Medulla oblongata (tissue), 1 donor: ENCODE data around the gene RPS6KC1.
"Not testable (repeated sequence)": the region's sequence is repeated elsewhere in the genome, so short reads cannot be mapped to it uniquely, and the experiment has no call there.

Experiments
- DNase-seq: peaks from one replicate; pipeline ENCODE4 v3.0.0-alpha.2; 2015; ENCODE audit errors: extremely low spot score

RPS6KC1 gene

DNA sequence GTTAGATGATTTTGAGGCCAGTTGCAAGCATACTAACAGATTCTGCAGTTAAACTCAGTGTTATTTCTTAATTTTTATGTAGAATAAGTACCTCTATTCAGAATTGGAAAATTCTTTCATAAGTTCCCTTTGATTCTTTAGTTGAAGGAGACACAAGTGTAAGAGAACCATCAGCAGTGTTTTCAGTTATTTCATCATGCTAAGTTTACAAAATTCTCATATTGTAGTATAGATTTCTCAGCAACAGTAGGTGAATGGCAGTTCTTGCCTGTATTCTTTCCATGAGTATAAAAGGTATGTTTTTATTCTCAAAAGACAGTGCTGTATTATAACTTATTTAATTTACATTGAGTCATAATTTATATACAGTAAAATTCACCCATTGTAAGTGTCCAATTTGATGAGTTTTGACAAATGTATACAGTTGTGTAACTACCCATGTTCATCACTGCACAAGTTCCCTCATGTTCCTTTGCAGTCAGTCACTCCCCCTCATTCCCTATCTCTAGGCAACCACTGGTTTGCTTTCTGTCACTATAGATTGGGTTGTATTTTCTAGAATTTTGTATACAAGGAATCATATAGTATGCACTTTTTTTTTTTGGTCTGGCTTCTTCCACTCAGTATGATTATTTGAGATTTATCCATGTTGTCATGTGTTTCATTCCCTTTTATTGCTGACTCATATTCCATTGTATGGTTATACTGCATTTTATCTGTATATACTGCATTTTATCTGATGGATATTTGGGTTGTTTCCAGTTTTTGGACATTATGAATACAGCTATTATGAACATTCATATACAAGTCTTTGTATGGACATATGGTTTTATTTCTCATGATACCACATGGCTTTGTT, 3.9 kb downstream of the RPS6KC1 start:
- no peak for DNase-seq

- DNase-seq: no peak
Observed at GRCh38 chr1:213055767-213056166, 4.7 kb downstream of the RPS6KC1 start.

- DNase-seq: no peak
Observed at GRCh38 chr1:213057264-213058059, 6.4 kb downstream of the RPS6KC1 start.

DNA sequence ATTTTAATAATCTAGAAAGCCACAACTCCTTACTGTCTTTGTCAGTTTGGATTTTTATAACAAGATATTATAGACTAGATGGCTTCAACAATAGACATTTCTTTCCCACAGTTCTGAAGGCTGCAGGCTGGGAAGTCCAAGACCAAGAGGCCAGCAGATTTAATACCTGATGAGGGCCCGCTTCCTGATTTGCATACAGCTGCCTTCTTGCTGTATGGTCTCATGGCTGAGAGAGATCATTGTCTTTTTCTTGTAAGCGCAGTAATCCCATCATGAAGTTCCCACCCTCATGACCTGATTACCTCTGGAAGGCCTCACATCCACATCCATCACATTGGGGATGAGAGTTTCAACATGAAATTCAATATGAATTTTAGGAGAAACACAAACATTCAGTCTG, 9.8 kb downstream of the RPS6KC1 start:
- no peak for DNase-seq

DNA sequence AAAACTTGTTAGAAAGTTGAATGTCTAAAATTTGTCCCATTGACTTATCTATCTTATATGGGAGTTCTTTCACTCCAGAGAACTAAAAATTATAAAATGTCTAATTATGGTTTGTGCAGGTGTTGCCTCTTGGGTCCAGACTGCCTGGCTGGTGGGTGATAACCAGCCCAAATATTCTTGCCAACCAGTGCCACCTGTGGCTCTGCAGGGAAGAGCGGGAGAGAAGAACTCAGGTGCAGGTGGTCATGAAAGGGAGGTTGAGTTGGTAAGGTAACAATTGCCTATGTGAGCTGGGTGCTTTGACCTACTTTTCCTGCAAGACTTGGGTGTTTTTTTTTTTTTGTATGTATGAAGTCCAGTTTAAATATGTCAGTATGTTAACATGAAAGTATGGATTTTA, 10.2 kb downstream of the RPS6KC1 start:
- no peak for DNase-seq

DNA sequence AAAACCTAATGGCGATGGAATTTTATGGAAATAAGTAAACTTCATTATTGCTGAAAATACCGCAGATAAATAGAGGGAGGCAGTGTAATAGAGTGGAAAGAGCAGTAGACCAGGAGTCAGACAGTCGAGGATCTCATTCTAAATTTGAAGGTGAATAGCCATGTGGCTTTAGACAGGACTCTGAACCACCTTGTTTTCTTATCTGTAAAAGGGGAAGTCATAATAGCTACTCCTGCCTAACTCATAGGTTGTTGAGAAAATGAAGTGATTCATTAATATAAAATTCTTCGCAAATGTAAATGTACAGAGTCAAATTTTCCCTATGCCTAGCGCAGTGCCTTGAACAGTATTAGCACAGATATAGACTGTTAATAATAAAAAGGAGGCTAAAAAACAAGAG, 14.8 kb downstream of the RPS6KC1 start:
- DNase-seq: no peak

GRCh38 chr1:213066363-213066762, 15.3 kb downstream of the RPS6KC1 start:
- no peak for DNase-seq

- DNase-seq: no peak
Observed at GRCh38 chr1:213067352-213067751, 16.3 kb downstream of the RPS6KC1 start.

DNA sequence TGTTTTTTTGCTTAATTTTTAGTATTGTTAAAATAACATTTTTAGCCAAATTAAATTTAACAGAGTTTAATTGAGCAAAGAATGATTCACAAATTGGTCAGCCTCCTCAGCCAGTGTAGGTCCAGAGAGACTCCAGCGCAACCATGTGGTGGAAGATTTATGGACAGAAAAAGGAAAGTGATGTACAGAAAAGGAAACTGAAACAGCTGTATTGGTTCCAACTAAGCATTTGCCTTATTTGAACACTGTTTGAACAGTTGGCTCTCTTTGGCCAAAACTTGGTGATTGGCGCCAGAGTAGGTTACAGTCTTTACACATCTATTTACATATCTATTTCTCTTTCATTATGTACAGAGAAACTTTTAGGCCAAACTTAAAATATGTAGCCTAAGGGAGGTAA, 19.4 kb downstream of the RPS6KC1 start:
- DNase-seq: peak; percentile 55

DNA sequence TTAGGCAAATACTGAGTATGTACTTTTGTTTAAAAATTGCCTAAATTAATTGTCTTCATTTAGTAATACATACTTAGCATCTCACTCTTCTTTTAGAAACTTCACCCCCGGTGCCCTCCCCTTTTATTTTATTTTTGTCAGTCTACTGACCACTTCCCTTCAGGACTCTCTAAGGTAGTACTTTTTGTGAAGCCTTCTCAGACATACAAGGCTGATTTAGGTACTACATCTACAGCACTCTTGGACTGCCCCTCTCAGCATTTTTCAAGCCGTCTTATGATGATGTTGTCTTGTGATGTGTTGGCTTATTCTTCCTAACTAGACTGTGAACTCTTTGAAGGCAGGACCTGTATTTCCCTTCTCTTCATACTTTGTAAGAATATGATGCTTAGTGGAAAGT, 24.7 kb downstream of the RPS6KC1 start:
- no peak for DNase-seq

GRCh38 chr1:213082420-213083111, 31.5 kb downstream of the RPS6KC1 start:
- no peak for DNase-seq

- no peak for DNase-seq
Observed at GRCh38 chr1:213083112-213083445, 32.0 kb downstream of the RPS6KC1 start.

- no peak for DNase-seq
Observed at GRCh38 chr1:213087911-213088310, 36.9 kb downstream of the RPS6KC1 start.

DNA sequence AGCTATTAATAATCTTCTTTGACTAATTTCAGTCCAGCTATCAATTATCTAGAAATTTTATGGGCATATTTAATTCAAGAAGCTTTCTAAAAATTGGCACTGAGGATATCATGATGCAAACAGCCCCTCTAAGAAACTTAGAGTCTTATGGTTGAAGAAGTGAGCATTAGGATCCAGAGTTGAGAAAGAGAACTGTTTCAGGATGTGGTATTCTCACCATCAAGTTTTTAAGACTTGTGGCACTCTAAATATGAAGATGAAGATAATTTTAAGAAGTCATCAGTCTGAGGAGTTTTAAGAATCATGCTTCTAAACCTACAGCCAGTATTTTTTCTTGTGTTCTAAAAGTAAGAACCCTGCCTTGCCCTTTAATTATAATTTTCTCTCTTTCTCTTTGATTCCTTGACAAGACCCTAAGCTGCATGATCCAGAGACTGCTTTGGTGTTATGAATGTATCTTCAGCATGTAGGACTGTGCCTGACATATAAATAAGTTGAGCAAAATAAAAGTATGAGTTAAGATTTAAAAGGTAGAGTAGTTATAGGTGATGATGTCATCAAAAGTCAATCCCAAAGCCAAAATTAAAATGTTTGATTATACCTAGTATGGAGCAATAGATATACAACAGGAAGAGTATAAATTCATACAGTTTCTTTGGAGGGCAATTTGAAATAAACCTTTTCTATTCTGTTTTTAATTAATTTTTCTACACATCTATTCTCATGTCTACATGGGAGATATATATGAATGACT, 39.1 kb downstream of the RPS6KC1 start:
- no peak for DNase-seq

DNA sequence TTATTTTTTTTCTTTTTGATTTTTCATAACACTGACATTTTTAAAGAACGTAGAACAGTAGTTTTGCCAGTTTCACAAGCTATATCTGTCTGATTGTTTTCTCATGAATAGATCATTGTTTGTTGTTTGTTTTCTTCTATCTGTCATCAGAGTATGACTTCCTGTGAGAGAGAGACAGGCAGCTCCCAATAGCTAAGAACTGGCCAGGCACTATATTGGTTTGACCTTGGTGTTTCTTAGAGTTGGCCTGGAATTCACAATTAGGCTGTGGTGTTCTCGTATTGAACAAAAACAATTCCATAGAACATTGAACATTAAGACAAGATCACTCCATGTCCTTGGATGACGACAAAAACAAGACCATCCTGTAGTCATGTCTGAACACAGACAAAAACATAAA, 43.4 kb downstream of the RPS6KC1 start:
- DNase-seq: peak; percentile 42

DNA sequence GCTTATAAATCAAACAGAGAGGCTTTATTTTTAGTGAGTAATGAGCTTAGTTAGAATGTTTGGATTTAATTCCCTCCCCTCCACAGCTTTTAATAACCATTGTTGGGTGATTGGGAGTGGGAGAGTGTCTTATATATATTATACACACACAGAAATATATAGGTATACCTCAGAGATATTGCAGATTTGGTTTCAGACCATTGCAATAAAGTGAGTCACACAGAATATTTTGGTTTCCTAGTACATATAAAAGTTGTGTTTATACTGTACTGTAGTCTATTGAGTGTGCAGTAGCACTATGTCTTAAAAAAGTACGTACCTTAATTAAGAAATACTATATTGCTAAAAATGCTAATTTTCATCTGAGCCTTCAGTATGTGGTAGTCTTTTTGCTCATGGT, 44.4 kb downstream of the RPS6KC1 start:
- no peak for DNase-seq

GRCh38 chr1:213099682-213100399, 48.8 kb downstream of the RPS6KC1 start:
- DNase-seq: no peak

DNA sequence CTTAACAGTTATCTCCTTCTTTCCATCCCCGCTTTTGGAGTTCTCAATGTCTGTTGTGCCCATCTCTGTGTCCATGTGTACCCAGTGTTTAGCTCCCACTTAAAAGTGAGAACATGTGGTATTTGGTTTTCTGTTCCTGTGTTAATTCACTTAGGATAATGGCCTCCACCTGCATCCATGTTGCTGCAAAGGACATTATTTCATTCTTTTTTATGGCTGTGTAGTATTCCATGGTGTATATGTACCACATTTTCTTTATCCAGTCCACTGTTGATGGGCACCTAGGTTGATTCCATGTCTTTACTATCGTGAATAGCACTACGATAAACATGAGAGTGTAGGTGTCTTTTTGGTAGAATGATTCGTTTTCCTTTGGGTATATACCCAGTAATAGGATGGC, 49.5 kb downstream of the RPS6KC1 start:
- DNase-seq: not testable (repeated sequence)

- DNase-seq: no peak
Observed at GRCh38 chr1:213103377-213104306, 52.6 kb downstream of the RPS6KC1 start.

DNA sequence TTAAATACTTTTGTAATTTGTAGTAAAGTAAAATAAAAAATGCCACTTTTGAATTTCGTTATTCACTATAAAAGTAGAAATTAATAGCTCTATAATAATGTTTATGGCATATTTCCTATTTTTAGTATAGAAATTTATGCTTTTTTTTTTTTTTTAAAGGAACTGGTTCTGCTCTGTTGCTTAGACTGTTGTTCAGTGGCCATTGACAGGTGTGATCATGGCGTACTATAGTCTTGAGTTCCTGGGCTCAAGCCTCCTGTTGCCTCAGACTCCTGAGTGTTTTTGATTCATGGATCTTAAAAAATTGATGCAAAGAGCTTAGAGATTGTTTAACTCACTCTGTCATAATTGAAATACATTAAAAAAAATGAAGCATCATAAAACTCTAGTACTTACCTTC, 53.6 kb downstream of the RPS6KC1 start:
- no peak for DNase-seq
